Stimulated activated CD4-positive, alpha-beta T cell treated with anti-CD3 and anti-CD28 coated beads, Interleukin-12 subunit alpha, Interleukin-12 subunit beta, amount 100 ng/mL, for 4 hours (primary cell): Measurements from ENCODE around the gene CDK16.
"Not testable (repeated sequence)": the region's sequence is repeated elsewhere in the genome, so short reads cannot be mapped to it uniquely, and the experiment has no call there.

Experiments used
- DNase-seq: peaks from one replicate; pipeline ENCODE4 v3.0.0-alpha.2; 2020

The CDK16 gene

GRCh38 chrX:47257620-47258019 lies 39.1 kb downstream of the CDK16 start:
- not testable (repeated sequence) for DNase-seq

GRCh38 chrX:47264483-47265173 lies 46.1 kb downstream of the CDK16 start:
- no peak for DNase-seq

- no peak for DNase-seq
These were observed 48.2 kb downstream of the CDK16 start for GRCh38 chrX:47266643-47267042.

GRCh38 chrX:47272013-47272408 lies 53.5 kb downstream of the CDK16 start:
- no peak for DNase-seq

GRCh38 chrX:47273011-47273730 lies 54.7 kb downstream of the CDK16 start:
- DNase-seq: no peak

- no peak for DNase-seq
These were observed 60.2 kb downstream of the CDK16 start for GRCh38 chrX:47278691-47279090.
